ENCODE results near the gene ENG. TPM values are rescaled to one million over a fixed set of nuclear protein-coding genes. Genes with fewer than 3 reads are reported as not detected.

Gene ENG
- total RNA-seq = 378 and 433 TPM in 2 replicates

GRCh38 chr9:127854184-127854806, at the start of gene ENG:
Gene ENG, minus strand, starts transcription at chr9:127854658. Its CDS starts 303 bp downstream, at chr9:127854355.

GRCh38 chr9:127899128-127899943, 44.9 kb upstream of the ENG start, which contains the start of gene ST6GALNAC6:
Gene ST6GALNAC6, minus strand, starts transcription at chr9:127899603. Its CDS starts 1,622 bp downstream, at chr9:127897981.

GRCh38 chr9:127877566-127877998, 23.1 kb upstream of the ENG start, which contains the start of gene AK1:
Gene AK1, minus strand, starts transcription at chr9:127877675. Its CDS starts 3,058 bp downstream, at chr9:127874617.

GRCh38 chr9:127802576-127803443, 51.6 kb downstream of the ENG start, which contains the start of gene FPGS:
Gene FPGS, plus strand, starts transcription at chr9:127802882. Its CDS starts 43 bp downstream, at chr9:127802925.

GRCh38 chr9:127785933-127786772, 68.3 kb downstream of the ENG start, which contains the start of gene CDK9:
Gene CDK9, plus strand, starts transcription at chr9:127786034. Its CDS starts 115 bp downstream, at chr9:127786149.

GRCh38 chr9:127778280-127779135, 76.0 kb downstream of the ENG start, which contains the start of gene SH2D3C:
Gene SH2D3C, minus strand, starts transcription at chr9:127778666. Its CDS starts 39 bp downstream, at chr9:127778627.

Other genes with a start within 250 kb of the ENG start
- gene STXBP1, start 242.4 kb downstream of the ENG start, total RNA-seq = 48.8 and 49.9 TPM in 2 replicates
- not detected in 2 replicates for gene CFAP157, start 147.7 kb downstream of the ENG start, total RNA-seq
- gene PTRH1, start 139.0 kb downstream of the ENG start, total RNA-seq = 40.9 and 81.9 TPM in 2 replicates
- gene TTC16, start 138.6 kb downstream of the ENG start, total RNA-seq = not detected in 2 replicates
- 19.5 and 19.6 TPM in 2 replicates for gene TOR2A, start 119.4 kb downstream of the ENG start, total RNA-seq
- gene SH2D3C, start 76.0 kb downstream of the ENG start, total RNA-seq = 70.7 and 86.0 TPM in 2 replicates
- 82.7 and 84.3 TPM in 2 replicates for gene CDK9, start 68.6 kb downstream of the ENG start, total RNA-seq
- 71.7 and 75.6 TPM in 2 replicates for gene FPGS, start 51.8 kb downstream of the ENG start, total RNA-seq
- gene AK1, start 23.0 kb upstream of the ENG start, total RNA-seq = 55.0 and 101 TPM in 2 replicates
- 29.6 and 37.4 TPM in 2 replicates for gene ST6GALNAC6, start 44.9 kb upstream of the ENG start, total RNA-seq
- gene ST6GALNAC4, start 62.4 kb upstream of the ENG start, total RNA-seq = 73.9 and 82.3 TPM in 2 replicates
- 0.34 and 1.3 TPM in 2 replicates for gene PIP5KL1, start 76.1 kb upstream of the ENG start, total RNA-seq
- gene DPM2, start 83.2 kb upstream of the ENG start, total RNA-seq = 20.5 and 23.8 TPM in 2 replicates
- 3.1 and 19.4 TPM in 2 replicates for gene EEIG1, start 126.3 kb upstream of the ENG start, total RNA-seq
- 7.6 and 9.0 TPM in 2 replicates for gene NAIF1, start 212.7 kb upstream of the ENG start, total RNA-seq
- gene SLC25A25, start 213.6 kb upstream of the ENG start, total RNA-seq = 24.5 and 26.8 TPM in 2 replicates

Measured in mammary microvascular endothelial cell (primary cell).